GM19324 (cell line): ENCODE measurements around the gene CAMK4.

Experiments used
- ATAC-seq: cut with Tn5 transposase; IDR thresholded peaks from one replicate; pipeline ENCODE4 v1.9.1; 2021; ENCODE audit warnings: mild to moderate bottlenecking, moderate library complexity; ENCODE audit not compliant: unreplicated experiment, low FRiP score

CAMK4 gene

DNA sequence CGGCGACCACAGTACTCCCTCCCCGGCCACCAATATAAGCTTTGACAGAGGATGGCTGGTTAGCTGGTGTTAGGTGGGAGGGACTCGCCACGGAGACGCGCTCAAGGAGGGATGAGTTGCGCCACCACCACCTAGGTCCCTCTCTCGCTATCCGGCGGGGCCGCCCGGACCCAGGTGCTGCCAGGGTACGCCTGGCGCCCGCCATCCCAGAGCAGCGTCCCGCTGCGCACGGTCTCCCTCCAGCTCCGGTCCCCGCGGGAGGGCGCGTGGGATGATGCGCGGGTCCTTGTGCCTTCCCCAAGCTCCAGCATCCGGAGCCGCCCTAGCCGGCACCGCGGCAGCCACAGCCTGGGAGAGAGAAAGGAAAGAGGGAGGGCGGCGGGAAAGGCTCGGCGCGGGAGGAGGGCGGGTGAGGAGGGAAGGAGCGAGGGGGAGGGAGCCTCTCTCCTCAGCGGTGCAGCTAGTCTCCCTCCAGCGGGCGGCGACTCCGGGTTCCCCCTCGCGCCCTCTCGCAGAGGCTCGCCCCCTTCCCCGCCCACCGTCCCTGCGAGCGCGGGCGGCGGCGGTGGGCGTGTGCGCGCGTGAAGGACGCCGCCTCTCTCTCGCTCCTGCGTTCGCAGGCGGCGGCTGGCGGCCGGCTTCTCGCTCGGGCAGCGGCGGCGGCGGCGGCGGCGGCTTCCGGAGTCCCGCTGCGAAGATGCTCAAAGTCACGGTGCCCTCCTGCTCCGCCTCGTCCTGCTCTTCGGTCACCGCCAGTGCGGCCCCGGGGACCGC is at the start of gene CAMK4:
Gene CAMK4 (plus strand): TSS at position 598 of the 774 bp plus-strand sequence. CDS start 100 bp downstream, at position 698.
- peak; percentile 84 for ATAC-seq

GRCh38 chr5:111183064-111183463 is 41.1 kb upstream of the CAMK4 start:
- no peak for ATAC-seq

DNA sequence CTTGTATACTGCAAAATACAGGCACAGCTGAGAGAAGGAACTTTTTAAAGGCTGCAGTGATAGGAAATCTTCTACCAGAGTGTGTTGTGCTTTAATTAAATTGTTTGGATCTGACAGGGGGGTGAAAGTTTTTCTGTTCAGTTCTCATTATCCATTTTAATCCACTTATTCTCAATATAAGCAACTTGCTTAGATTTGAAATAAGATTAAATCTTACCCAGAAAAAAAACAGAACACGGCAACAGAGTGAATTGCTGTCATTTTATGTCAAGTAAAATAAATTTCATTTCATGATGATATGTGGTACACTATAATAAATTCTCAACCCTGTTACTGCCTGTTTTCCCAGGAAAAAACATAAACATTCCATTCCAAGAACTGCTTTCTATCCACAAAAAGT is 37.1 kb upstream of the CAMK4 start:
- ATAC-seq, result no peak

GRCh38 chr5:111194053-111194452 is 30.1 kb upstream of the CAMK4 start:
- ATAC-seq, result no peak

GRCh38 chr5:111194925-111195324 is 29.3 kb upstream of the CAMK4 start:
- ATAC-seq, result no peak

DNA sequence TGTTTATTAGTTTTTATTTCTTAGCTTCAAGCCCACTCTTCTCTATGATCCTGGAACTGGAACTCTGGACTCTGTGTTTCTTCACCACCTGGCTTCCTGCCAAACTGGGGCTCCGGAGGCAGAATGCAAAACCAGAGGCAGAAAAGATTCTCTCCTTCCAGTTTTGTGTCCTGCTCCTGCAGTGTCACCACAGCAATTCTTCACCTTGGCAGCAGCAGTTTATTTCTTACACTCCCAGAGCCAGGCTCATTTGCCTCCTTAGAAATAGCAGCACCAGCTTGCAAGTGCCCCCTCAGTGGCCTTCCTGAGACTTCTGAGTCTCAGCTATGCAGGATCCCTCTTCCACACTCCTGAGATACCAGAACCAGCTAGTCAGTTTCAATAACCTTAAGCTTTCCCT is 26.7 kb upstream of the CAMK4 start:
- ATAC-seq, result no peak

DNA sequence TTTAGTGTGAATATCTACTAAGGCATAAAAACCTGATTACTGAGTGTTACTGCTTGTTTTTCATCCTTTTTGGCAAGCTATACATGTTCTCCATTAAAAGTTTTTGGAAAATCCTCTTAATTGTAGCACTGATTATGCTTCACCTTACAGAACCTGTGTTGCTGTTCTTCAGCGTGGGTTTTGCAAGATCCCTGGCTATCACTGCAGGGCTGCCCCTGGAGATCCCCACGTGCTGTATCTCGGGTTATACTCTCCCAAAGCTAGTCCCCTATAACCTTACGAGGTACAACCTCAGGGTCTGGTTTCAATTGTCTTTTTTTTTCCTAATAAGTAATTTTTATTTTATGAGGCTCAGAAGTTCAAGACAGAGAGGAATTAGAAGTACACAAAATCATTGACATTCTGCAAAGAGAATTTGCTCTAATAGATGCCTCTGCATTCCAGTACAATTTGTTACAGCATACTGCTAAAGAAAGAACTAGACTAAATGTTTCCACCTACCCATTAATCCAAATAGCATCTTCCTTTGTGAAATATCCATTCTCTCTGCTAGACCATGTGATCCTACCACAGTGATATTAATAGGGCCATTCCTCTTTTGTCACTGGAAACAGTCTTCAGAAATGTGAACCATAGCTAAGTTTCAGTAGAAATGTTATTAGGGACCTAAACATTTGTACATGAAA is 25.8 kb upstream of the CAMK4 start:
- ATAC-seq, result no peak

- ATAC-seq, result no peak
Measured at GRCh38 chr5:111200828-111201227, 23.4 kb upstream of the CAMK4 start.

DNA sequence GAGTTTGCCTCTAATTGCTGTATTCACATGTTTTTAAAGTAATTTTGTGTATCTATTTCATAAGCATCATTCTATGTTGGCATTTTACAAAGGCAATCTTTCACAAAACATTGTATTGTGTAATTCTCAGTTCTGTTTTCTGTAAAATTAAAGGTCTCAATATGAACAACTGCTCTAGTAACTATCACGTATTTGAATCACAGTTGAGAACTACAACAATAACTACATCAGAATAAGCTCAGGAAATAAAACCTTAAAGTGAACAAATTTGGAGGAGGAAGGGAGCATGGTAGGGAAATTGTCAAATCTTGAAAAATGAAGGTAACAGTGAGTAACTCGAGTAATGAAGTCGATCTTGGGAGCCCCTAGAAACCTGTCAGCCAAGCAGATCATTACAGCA is 22.5 kb upstream of the CAMK4 start:
- no peak for ATAC-seq

DNA sequence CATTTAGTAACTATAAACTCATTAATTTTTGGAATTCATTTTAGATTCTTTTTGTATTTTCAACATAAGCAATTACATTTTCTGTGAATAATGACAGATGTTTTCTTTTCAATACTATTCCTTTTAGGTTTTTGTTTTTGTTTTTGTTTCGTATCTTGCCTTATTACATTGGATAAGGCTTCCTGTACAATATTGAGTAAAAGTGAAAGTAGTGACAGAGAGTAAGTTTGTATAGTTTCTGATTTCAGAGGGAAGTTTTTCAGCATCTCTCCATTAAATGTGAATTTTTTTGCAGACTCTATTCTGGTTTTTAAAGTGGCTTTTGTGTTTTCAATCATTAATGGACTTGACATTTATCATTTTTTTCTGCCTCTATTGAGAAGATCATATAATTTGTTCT is 12.8 kb upstream of the CAMK4 start:
- ATAC-seq, result no peak

DNA sequence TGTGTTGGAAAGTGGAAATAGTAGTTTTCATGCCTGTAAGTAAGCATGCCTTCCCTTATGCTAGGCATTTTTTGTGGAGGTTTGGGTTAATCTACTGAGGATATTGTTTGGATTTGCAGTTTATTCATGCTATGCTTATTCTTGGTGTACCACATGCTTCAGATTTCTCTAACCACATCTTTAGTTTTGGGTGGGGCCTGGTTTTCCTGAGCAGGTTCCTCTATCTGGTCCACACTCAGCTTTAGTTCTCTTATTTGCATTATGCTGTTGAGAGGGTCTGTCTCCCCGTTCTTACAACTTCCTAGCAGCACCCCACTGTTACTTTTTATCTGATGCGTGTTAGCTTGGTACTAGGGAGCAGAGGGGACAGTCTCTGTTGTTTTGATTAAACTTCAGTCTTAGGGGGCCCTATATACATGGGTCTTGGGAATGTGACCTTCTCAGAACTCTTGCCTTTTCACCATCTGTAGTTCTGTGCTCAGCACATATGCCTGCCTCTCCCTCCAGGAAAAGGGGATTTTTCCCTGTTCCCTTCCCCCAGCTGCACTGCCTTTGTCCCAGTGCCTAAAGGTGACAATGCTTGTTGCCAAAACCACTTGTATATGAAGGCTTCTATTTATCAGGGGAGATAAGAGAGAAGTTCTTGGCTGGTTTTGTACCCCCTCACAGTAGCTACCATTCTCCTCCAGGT is 10.0 kb upstream of the CAMK4 start:
- ATAC-seq, result no peak

GRCh38 chr5:111215971-111216370 is 8.2 kb upstream of the CAMK4 start:
- ATAC-seq, result no peak

- ATAC-seq, result no peak
Measured at GRCh38 chr5:111221139-111221538, 3.0 kb upstream of the CAMK4 start.

DNA sequence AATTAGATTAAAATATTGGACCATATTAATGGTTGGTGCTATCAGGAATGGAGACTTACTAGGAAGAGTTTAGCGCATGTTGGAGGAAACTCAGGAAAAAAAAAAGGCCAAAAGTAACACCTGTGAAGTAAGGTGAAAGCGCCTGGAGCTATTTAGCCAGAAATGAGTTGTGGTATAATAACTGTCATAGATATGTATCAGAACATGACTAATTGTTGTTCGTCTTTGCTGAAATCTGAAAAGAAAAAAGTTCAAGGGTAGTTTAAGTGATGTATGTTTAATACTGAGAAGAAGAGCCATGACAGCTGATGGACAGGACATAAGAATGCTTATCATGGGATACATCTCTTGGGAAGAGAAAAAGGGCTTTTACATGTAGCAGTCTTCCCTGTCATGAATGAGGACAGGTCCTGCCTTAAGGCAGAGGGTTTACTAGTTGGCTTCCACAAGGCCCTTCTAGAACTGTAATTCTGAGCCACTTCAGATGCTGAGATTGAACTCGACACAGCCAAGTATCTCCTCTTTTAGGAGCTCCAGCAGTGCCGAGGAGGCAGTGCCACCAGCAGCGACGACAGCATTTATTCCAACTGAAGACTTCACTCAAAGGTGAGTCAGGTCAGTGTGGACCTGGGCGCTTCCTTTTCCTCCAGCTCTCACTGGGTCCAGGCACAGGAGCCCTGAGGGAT is 940 bp upstream of the CAMK4 start:
- ATAC-seq, result peak; percentile 0

DNA sequence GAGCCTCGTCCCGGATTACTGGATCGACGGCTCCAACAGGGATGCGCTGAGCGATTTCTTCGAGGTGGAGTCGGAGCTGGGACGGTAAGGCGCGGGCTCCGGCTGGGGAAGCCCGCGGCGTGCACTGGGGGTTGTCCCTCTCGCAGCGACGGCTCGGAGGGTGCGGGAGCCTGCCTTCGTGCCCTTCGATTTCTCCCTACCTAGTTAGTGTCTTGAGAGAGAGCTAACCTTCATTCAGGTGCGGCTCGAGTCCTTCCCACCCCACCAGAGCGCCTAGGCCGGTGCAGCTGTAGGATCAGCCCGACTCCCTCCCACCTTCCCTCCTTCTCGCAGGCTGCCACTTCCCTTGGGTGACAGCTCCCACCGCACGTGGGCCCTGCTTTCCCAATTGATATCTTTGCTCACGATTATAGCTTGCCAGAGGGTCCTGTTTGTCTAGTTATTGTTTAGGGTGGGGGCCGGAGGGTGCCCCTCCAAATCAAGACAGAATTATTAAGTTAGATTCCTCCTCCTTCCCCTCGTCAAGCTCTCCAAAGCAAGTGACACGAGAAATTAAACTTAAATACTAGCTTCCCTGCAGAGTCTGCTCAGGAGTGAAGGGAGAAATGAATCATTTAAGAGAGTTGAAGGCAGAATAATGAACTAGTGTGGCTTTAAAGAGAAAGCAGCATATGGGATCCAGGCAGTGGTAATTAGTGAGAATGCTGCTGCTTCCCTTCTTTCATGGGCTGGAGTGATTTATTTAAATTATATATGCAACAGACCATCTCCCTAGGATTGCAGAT is 569 bp downstream of the CAMK4 start:
- peak; percentile 36 for ATAC-seq

GRCh38 chr5:111225926-111226325 is 1.7 kb downstream of the CAMK4 start:
- no peak for ATAC-seq

GRCh38 chr5:111226556-111226955 is 2.4 kb downstream of the CAMK4 start:
- ATAC-seq, result no peak

- ATAC-seq, result no peak
Measured at GRCh38 chr5:111227226-111227782, 3.1 kb downstream of the CAMK4 start.

GRCh38 chr5:111227801-111228200 is 3.6 kb downstream of the CAMK4 start:
- no peak for ATAC-seq
